T-helper 2 cell treated with Interferon-gamma antibody and Interleukin-4, amounts not matched to agents 5 μg/mL and 100 μg/mL, for 36 hours (primary cell): ENCODE results near the gene TIMP3.

Experiments
- DNase-seq: peaks from one replicate; pipeline ENCODE4 v3.0.0; 2021; ENCODE audit warnings: low spot score
- H3K27ac Mint-ChIP-seq: one replicate; pipeline ENCODE4 v1.8.0; 2021; ENCODE audit warnings: mild to moderate bottlenecking, mixed read lengths
- H3K27me3 Mint-ChIP-seq: one replicate; pipeline ENCODE4 v1.8.0; 2021; ENCODE audit warnings: low read depth, mixed read lengths
- H3K36me3 Mint-ChIP-seq: one replicate; pipeline ENCODE4 v1.8.0; 2021; ENCODE audit warnings: low read depth, mixed read lengths
- H3K4me1 Mint-ChIP-seq: one replicate; pipeline ENCODE4 v1.8.0; 2021; ENCODE audit warnings: low read depth, mixed read lengths
- H3K4me3 Mint-ChIP-seq: one replicate; pipeline ENCODE4 v1.8.0; 2022; ENCODE audit warnings: mild to moderate bottlenecking, moderate library complexity, mixed read lengths
- H3K9me3 Mint-ChIP-seq: one replicate; pipeline ENCODE4 v1.8.0; 2021; ENCODE audit warnings: mixed read lengths

Gene TIMP3

GRCh38 chr22:32775957-32776356 lies 25.5 kb upstream of the TIMP3 start:
- no peak for DNase-seq
- Mint-ChIP-seq H3K27me3 (no peaks in the 10 kb centered on the region), H3K4me1 (no peaks in the 10 kb centered on the region), H3K36me3 (no peaks in the 10 kb centered on the region), H3K4me3 (no peak overlapping the region), H3K27ac (no peak overlapping the region), H3K9me3 (no peaks in the 10 kb centered on the region)

- H3K4me3 Mint-ChIP-seq: no peak overlapping the region
- H3K27ac Mint-ChIP-seq: no peak overlapping the region
- no peaks in the 10 kb centered on the region for H3K4me1 Mint-ChIP-seq
- H3K9me3 Mint-ChIP-seq: no peaks in the 10 kb centered on the region
- no peaks in the 10 kb centered on the region for H3K36me3 Mint-ChIP-seq
- DNase-seq: no peak
- no peaks in the 10 kb centered on the region for H3K27me3 Mint-ChIP-seq
Measured at GRCh38 chr22:32776397-32776796, 25.1 kb upstream of the TIMP3 start.

DNA sequence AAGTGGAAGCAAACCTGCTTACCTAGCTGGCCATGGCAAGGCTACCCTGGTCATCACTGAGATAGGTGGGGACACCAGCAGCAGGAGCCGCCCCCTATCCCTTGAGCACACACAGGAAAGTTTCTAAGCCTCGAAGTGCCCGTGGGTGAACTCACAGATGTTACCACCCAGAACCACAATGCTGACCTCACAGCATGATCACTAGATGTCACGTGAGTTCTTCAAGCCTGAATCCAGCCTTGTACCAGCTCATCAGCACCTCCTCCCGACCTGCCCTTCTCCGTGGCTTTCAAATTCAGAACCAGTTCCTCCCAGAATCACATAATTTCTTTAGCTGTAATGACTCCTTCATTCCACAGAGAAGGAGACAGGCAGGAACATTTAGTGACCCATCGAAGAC lies 24.7 kb upstream of the TIMP3 start:
- Mint-ChIP-seq H3K27me3 (no peaks in the 10 kb centered on the region), H3K9me3 (no peaks in the 10 kb centered on the region), H3K27ac (no peak overlapping the region), H3K36me3 (no peaks in the 10 kb centered on the region), H3K4me1 (no peaks in the 10 kb centered on the region), H3K4me3 (no peak overlapping the region)
- DNase-seq: no peak

DNA sequence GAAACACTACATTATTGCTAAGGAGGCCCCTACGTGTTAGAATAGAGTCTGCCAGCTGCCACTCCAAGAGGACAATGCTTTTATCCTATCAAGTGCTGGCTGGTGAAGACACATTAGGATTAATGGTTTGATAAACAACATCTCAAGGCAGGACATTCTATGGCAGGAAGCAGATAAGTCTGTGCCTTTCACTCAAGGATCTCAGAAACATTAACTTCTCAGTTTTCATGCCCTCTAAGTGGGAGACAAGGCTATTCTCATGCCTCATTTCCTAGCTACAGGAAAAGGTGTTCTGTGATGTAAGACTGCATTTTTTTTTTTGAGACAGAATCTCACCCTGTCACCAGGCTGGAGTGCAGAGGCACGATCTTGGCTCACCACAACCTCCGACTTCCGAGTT lies 23.5 kb upstream of the TIMP3 start:
- H3K4me3 Mint-ChIP-seq: no peak overlapping the region
- H3K9me3 Mint-ChIP-seq: no peaks in the 10 kb centered on the region
- H3K4me1 Mint-ChIP-seq: no peaks in the 10 kb centered on the region
- no peak overlapping the region for H3K27ac Mint-ChIP-seq
- no peaks in the 10 kb centered on the region for H3K27me3 Mint-ChIP-seq
- DNase-seq: no peak
- H3K36me3 Mint-ChIP-seq: no peaks in the 10 kb centered on the region

- H3K4me1 Mint-ChIP-seq: no peaks in the 10 kb centered on the region
- no peaks in the 10 kb centered on the region for H3K9me3 Mint-ChIP-seq
- H3K27me3 Mint-ChIP-seq: peaks cover 3% of the 10 kb centered on the region
- no peak overlapping the region for H3K4me3 Mint-ChIP-seq
- H3K36me3 Mint-ChIP-seq: no peaks in the 10 kb centered on the region
- no peak overlapping the region for H3K27ac Mint-ChIP-seq
- DNase-seq: no peak
Measured at GRCh38 chr22:32780726-32781310, 20.7 kb upstream of the TIMP3 start.

DNA sequence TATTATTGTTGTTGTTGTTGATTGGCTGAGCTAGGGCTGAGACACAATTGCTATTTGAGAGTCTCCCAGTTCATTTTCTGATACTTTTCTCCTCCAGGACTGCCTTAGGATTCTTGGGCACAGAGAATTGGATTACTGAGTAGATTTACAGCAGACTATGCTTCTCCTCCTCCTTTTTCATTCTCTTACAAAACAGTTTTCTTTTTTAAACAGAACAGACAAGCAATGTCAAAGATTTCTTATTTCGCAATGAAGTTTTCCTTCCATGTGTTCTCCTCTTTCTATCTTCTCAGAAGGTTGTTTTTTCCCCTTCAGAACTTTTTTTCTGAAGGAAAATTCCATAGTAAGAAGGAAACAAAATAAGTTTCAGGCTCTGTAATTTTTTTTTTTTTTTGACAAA lies 19.8 kb upstream of the TIMP3 start:
- Mint-ChIP-seq H3K27ac (no peak overlapping the region), H3K9me3 (no peaks in the 10 kb centered on the region), H3K27me3 (peaks cover 5% of the 10 kb centered on the region), H3K4me1 (no peaks in the 10 kb centered on the region), H3K36me3 (no peaks in the 10 kb centered on the region), H3K4me3 (no peak overlapping the region)
- no peak for DNase-seq

DNA sequence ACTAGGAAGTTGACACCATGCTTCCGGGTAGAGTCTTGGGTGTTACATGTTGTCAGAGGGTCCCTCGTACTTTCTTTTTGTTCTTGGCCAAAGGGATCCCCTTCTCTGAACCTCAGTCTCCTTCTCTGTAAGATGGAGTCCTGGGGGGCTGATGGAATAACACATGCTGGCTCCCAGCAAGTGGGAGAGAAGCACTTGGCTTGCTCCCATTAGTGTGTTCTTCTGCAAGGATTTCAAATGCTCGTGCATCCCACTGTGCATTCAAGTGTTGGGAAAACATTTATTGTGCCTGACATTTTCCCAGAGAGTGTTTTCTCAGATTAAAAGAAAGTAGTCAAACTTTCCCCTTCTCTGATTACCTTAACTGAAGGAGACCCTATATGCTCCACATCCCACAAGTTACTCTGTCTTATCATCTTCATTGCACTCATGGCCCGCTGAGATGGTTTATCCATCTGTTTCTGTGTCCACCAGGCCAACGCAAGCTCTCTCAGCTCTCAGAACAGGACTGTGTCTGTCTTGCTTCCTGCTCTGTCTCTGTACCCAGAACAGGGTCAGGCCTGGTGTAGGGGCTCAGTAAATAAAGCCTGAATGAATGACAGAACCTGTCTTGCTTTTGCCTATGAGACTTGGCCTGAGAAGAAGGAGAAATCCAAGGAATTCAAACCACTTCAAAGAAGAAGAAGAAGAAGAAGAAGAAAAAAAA lies 16.0 kb upstream of the TIMP3 start:
- Mint-ChIP-seq H3K27ac (no peak overlapping the region), H3K4me3 (no peak overlapping the region), H3K4me1 (no peaks in the 10 kb centered on the region), H3K27me3 (peaks cover 5% of the 10 kb centered on the region), H3K36me3 (no peaks in the 10 kb centered on the region), H3K9me3 (no peaks in the 10 kb centered on the region)
- no peak for DNase-seq

GRCh38 chr22:32786027-32786418 lies 15.5 kb upstream of the TIMP3 start:
- Mint-ChIP-seq H3K4me3 (no peak overlapping the region), H3K27ac (no peak overlapping the region), H3K27me3 (peaks cover 5% of the 10 kb centered on the region), H3K4me1 (no peaks in the 10 kb centered on the region), H3K36me3 (no peaks in the 10 kb centered on the region), H3K9me3 (no peaks in the 10 kb centered on the region)
- DNase-seq: no peak

DNA sequence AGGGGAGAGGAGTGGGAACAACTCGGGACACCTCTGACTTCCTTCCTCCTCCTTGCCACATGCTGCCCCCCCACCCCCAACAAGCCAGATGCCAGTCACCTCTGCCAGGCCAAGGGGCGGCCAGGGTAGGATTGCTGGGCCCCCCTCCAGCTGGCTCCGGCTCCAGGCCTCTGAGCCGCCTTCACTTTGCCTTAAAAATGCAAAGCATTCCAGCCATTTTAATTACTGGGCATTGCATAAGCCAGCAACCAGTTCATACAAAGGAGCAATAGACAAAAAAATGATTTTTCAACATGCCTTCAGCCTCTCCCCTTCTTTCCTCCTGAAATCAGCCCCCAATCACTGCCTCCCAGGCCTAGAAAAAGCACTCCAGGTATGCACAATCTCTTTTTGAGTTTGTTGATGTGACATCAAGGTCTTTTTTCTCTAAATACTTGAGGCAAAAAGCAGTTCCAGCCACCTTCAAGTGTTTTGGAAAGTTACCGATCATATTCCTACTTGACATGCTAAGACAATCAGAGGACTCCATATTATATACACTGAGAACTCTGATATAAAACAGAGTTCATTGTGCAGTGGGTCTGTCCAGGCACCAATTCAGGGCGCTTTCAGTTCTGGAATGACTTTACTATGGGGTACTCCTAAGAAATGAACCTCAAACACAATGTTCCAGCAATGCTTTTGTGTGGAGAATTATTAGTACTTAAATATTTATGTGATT lies 12.4 kb upstream of the TIMP3 start:
- H3K27me3 Mint-ChIP-seq: peaks cover 5% of the 10 kb centered on the region
- H3K4me3 Mint-ChIP-seq: no peak overlapping the region
- DNase-seq: no peak
- no peaks in the 10 kb centered on the region for H3K36me3 Mint-ChIP-seq
- H3K9me3 Mint-ChIP-seq: no peaks in the 10 kb centered on the region
- no peaks in the 10 kb centered on the region for H3K4me1 Mint-ChIP-seq
- H3K27ac Mint-ChIP-seq: no peak overlapping the region

- DNase-seq: no peak
- Mint-ChIP-seq H3K36me3 (no peaks in the 10 kb centered on the region), H3K27ac (no peak overlapping the region), H3K4me3 (no peak overlapping the region), H3K27me3 (peaks cover 9% of the 10 kb centered on the region), H3K9me3 (no peaks in the 10 kb centered on the region), H3K4me1 (no peaks in the 10 kb centered on the region)
Measured at GRCh38 chr22:32789797-32790620, 11.5 kb upstream of the TIMP3 start.

DNA sequence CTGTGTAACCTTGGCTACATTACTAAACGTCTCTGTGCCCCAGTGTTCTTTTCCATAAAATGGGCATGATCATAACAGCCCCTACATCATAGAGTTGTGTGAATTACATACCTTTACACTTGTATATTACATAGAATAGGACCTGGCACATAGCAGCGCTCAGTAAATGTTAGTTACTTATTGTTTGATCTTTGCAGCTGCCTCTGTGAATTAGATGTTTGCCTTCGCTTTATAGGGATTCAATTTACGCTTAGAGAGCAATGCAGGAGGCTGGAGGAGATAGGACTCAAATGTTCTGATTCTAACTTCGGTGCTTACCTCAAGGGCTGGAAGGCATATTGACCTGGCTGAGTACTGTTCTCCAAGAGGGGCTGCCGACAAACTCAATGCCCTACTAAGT lies 10.4 kb upstream of the TIMP3 start:
- DNase-seq: no peak
- Mint-ChIP-seq H3K4me3 (no peak overlapping the region), H3K36me3 (no peaks in the 10 kb centered on the region), H3K9me3 (no peaks in the 10 kb centered on the region), H3K27me3 (peaks cover 13% of the 10 kb centered on the region), H3K27ac (no peak overlapping the region), H3K4me1 (no peaks in the 10 kb centered on the region)

- H3K4me1 Mint-ChIP-seq: no peaks in the 10 kb centered on the region
- H3K27ac Mint-ChIP-seq: no peak overlapping the region
- H3K9me3 Mint-ChIP-seq: no peaks in the 10 kb centered on the region
- no peak for DNase-seq
- no peaks in the 10 kb centered on the region for H3K36me3 Mint-ChIP-seq
- no peak overlapping the region for H3K4me3 Mint-ChIP-seq
- H3K27me3 Mint-ChIP-seq: peaks cover 14% of the 10 kb centered on the region
Measured at GRCh38 chr22:32791485-32791884, 10.0 kb upstream of the TIMP3 start.

GRCh38 chr22:32793589-32793988 lies 7.9 kb upstream of the TIMP3 start:
- no peaks in the 10 kb centered on the region for H3K36me3 Mint-ChIP-seq
- no peaks in the 10 kb centered on the region for H3K9me3 Mint-ChIP-seq
- H3K27ac Mint-ChIP-seq: no peak overlapping the region
- no peak overlapping the region for H3K4me3 Mint-ChIP-seq
- DNase-seq: no peak
- peaks cover 22% of the 10 kb centered on the region for H3K27me3 Mint-ChIP-seq
- no peaks in the 10 kb centered on the region for H3K4me1 Mint-ChIP-seq
